SK-N-SH (cell line): Measurements from ENCODE around the gene CSNK2B. TPM values are rescaled to one million over a fixed set of nuclear protein-coding genes. Genes with fewer than 3 reads are reported as not detected.

Experiments used
- CTCF ChIA-PET: fragments of 300-600, 350-600 bp; formaldehyde crosslinking; extraction: SDS; loops from one replicate; lab custom pipeline; 2021; lab: Yijun Ruan, JAX
- POLR2A ChIA-PET: fragments of 350-600 bp; sonication (Branson Sonifier 250); formaldehyde crosslinking; extraction: SDS; loops from one replicate; lab custom pipeline; 2020; ENCODE audit warnings: antibody characterized with exemption, inconsistent platforms; lab: Yijun Ruan, JAX
- DNase-seq: peaks from one replicate; pipeline ENCODE4 v3.0.0; 2012
- H2AFZ ChIP-seq: fragments of 200-600 bp; sonication (generic); 2 replicates; pipeline ENCODE4 v1.8.1; 2016; ENCODE audit warnings: antibody characterized with exemption, mild to moderate bottlenecking, low read depth
- H3F3A ChIP-seq: fragments of 200-600 bp; sonication (generic); replicated peaks from 2 replicates; pipeline ENCODE3; 2016; ENCODE audit warnings: antibody characterized with exemption, mild to moderate bottlenecking; ENCODE audit not compliant: insufficient read depth
- H3K27ac ChIP-seq, 2 experiments: fragments of 200-500 bp in 1 of 2; fragments of 200-600 bp in 1 of 2; sonication (Bioruptor generic) in 1 of 2; sonication (generic), shearing (Covaris generic) in 1 of 2; 2 replicates each; pipeline versions ENCODE4 v1.5.1 to v1.6.1; 2014 to 2016; ENCODE audit warnings: low read depth in 2 of 2, inconsistent platforms in 1 of 2, low read length in 1 of 2, mild to moderate bottlenecking in 1 of 2, mixed read lengths in 1 of 2
- H3K27me3 ChIP-seq: fragments of 200-600 bp; sonication (generic), shearing (Covaris generic); 2 replicates; pipeline ENCODE4 v1.6.1; 2016; ENCODE audit warnings: mixed run types; ENCODE audit not compliant: insufficient read depth
- H3K36me3 ChIP-seq, 2 experiments: fragments of 200-500 bp in 1 of 2; fragments of 200-600 bp in 1 of 2; sonication (Bioruptor generic) in 1 of 2; sonication (generic) in 1 of 2; replicated peaks in 1 of 2; 2 replicates each; pipeline versions ENCODE3 to v1.5.1; 2014 to 2016; ENCODE audit warnings: low read length in 1 of 2, mild to moderate bottlenecking in 1 of 2; ENCODE audit not compliant: insufficient read depth in 2 of 2, control insufficient read depth in 1 of 2
- H3K4me1 ChIP-seq, 2 experiments: fragments of 200-500 bp in 1 of 2; fragments of 200-600 bp in 1 of 2; sonication (Bioruptor generic) in 1 of 2; sonication (generic), shearing (Covaris generic) in 1 of 2; 2 replicates each; pipeline versions ENCODE4 v1.5.1 to v1.6.1; 2014 to 2016; ENCODE audit warnings: low read depth in 1 of 2, low read length in 1 of 2, mixed run types in 1 of 2; ENCODE audit not compliant: insufficient read depth in 2 of 2, control insufficient read depth in 1 of 2
- H3K4me2 ChIP-seq: fragments of 200-600 bp; sonication (generic), shearing (Covaris generic); 2 replicates; pipeline ENCODE4 v1.6.1; 2017; ENCODE audit warnings: mixed run types
- H3K4me3 ChIP-seq, 2 experiments: fragments of 200-500 bp in 1 of 2; fragments of 200-600 bp in 1 of 2; sonication (Bioruptor generic) in 1 of 2; sonication (generic), shearing (Covaris generic) in 1 of 2; 2 replicates each; pipeline versions ENCODE4 v1.5.1 to v1.8.1; 2014 to 2016; ENCODE audit warnings: low read depth in 2 of 2, inconsistent platforms in 1 of 2, low read length in 1 of 2, mild to moderate bottlenecking in 1 of 2, mixed read lengths in 1 of 2, moderate library complexity in 1 of 2
- H3K79me2 ChIP-seq: fragments of 200-600 bp; sonication (generic); 2 replicates; pipeline ENCODE4 v1.8.1; 2017; ENCODE audit warnings: mild to moderate bottlenecking; ENCODE audit not compliant: insufficient read depth
- H3K9ac ChIP-seq: fragments of 200-600 bp; sonication (generic); 2 replicates; pipeline ENCODE4 v1.6.1; 2017; ENCODE audit warnings: mixed run types
- H3K9me2 ChIP-seq: fragments of 200-600 bp; sonication (generic); 2 replicates; pipeline ENCODE4 v1.6.1; 2017; ENCODE audit warnings: mixed run types
- H3K9me3 ChIP-seq: fragments of 200-600 bp; sonication (generic); 2 replicates; pipeline ENCODE4 v1.6.1; 2017; ENCODE audit warnings: mixed run types, mild to moderate bottlenecking, moderate library complexity
- H4K20me1 ChIP-seq: fragments of 200-600 bp; sonication (generic); 2 replicates; pipeline ENCODE4 v1.6.1; 2017; ENCODE audit warnings: mild to moderate bottlenecking, mixed run types; ENCODE audit not compliant: insufficient read depth
- EP300 ChIP-seq, 2 experiments: IDR thresholded peaks; 2 replicates each; pipeline versions ENCODE4 v1.4.0 to v1.6.1; 2012; ENCODE audit warnings: borderline replicate concordance in 1 of 2, low read depth in 1 of 2, low read length in 1 of 2
- EZH2phosphoT487 ChIP-seq: fragments of 200-600 bp; sonication (generic); IDR thresholded peaks from 2 replicates; pipeline ENCODE4 v1.6.1; 2017; ENCODE audit warnings: low read depth, mixed run types, mild to moderate bottlenecking, antibody characterized with exemption, moderate library complexity, borderline replicate concordance
- FOSL2 ChIP-seq: IDR thresholded peaks from 2 replicates; pipeline ENCODE4 v1.4.0; 2012; ENCODE audit warnings: low read depth, mild to moderate bottlenecking, moderate library complexity, borderline replicate concordance
- FOXM1 ChIP-seq: IDR thresholded peaks from 2 replicates; pipeline ENCODE4 v1.4.0; 2012; ENCODE audit warnings: low read depth, mild to moderate bottlenecking
- GABPA ChIP-seq: IDR thresholded peaks from 2 replicates; pipeline ENCODE4 v1.4.0; 2012; ENCODE audit warnings: low read depth, mild to moderate bottlenecking
- GATA2 ChIP-seq: sonication (generic); formaldehyde crosslinking; IDR thresholded peaks from 2 replicates; pipeline ENCODE4 v1.5.0; 2020; ENCODE audit warnings: mild to moderate bottlenecking, missing genetic modification reagents
- MEF2A ChIP-seq: IDR thresholded peaks from 2 replicates; pipeline ENCODE4 v1.4.0; 2012; ENCODE audit warnings: low read depth, borderline replicate concordance
- MXI1 ChIP-seq: IDR thresholded peaks from 2 replicates; pipeline ENCODE4 v1.6.1; 2012; ENCODE audit warnings: mild to moderate bottlenecking, low read depth, low read length, improper control_type of control experiment
- NRF1 ChIP-seq: IDR thresholded peaks from 2 replicates; pipeline ENCODE4 v1.6.1; 2012; ENCODE audit warnings: low read depth, mild to moderate bottlenecking, low read length
- SMC3 ChIP-seq: IDR thresholded peaks from 2 replicates; pipeline ENCODE4 v1.6.1; 2012; ENCODE audit warnings: low read depth, low read length, improper control_type of control experiment
- TCF12 ChIP-seq: IDR thresholded peaks from 2 replicates; pipeline ENCODE4 v1.4.0; 2012
- TEAD4 ChIP-seq: IDR thresholded peaks from 2 replicates; pipeline ENCODE4 v1.4.0; 2012; ENCODE audit warnings: mild to moderate bottlenecking, borderline replicate concordance; ENCODE audit not compliant: insufficient read depth
- YY1 ChIP-seq: IDR thresholded peaks from 2 replicates; pipeline ENCODE4 v1.4.0; 2012; ENCODE audit warnings: low read depth, mild to moderate bottlenecking
- WGBS: methylation state at CpG from one replicate; pipeline ENCODE4 v1.1.6; 2017; ENCODE audit warnings: low lambda C conversion rate; 5-methylcytosine and 5-hydroxymethylcytosine counted together
- polyA plus RNA-seq, 3 experiments: library from polyadenylated mRNA; depleted of rRNA; stranded (reverse); fragments of >200 nt; gene quantifications; 2 replicates each; pipeline ENCODE4 v1.2.3, GENCODE V29; 2012
- TF ChIP-seq, protein P1 (sequence below): IDR thresholded peaks from 2 replicates; pipeline ENCODE4 v1.4.0; 2012; ENCODE audit warnings: low read depth, borderline replicate concordance
- TF ChIP-seq, protein P2 (sequence below): fragments of 150-350 bp; IDR thresholded peaks from 2 replicates; pipeline ENCODE4 v1.6.1; 2017; ENCODE audit warnings: antibody characterized with exemption, low read length, low read depth, borderline replicate concordance
- TF ChIP-seq, protein P3 (sequence below): IDR thresholded peaks from 2 replicates; pipeline ENCODE4; 2012
- TF ChIP-seq, protein P4 (sequence below): IDR thresholded peaks from 2 replicates; pipeline ENCODE4 v1.4.0; 2012; ENCODE audit warnings: low read depth, borderline replicate concordance

The CSNK2B gene
- polyA plus RNA-seq, 1 of the 3 experiments (the other 2 are of a cell fraction), result 101 TPM

DNA sequence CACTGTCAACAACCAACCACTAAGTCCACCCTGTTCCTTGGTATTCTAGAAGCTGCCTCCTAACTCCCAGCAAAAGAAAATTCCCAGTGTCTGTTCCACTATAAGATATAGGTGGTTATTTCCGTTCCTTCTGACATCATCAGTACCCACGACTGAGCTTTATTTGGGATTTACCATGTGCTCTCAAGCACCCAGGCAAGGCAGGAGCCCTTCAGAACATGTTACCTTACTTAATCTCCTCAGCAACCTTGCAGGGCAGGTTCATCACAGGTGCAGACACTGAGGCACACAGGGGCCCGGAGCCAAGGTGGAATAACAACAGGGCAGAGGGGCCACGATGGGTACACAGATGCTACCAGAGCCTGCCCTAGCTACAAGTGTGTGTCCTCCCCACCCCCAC is 26.5 kb downstream of the CSNK2B start:
- Histone ChIP-seq H3F3A (no peaks in the 10 kb centered on the region), H3K4me1 (no peaks in the 10 kb centered on the region), H4K20me1 (no peaks in the 10 kb centered on the region), H3K27ac (no peak overlapping the region), H3K79me2 (no peaks in the 10 kb centered on the region), H3K4me2 (no peak overlapping the region), H3K27me3 (no peaks in the 10 kb centered on the region), H3K36me3 (peaks cover 22 to 53% of the 10 kb centered on the region in 2 experiments), H3K4me3 (no peak overlapping the region), H3K9me3 (no peaks in the 10 kb centered on the region), H2AFZ (no peak overlapping the region), H3K9ac (no peak overlapping the region), H3K9me2 (no peaks in the 10 kb centered on the region)
- ChIA-PET POLR2A (no interaction called here), CTCF (interaction anchor here (1.2 to 4.5 kb wide), 3 partner anchors 12 to 138 kb away, joined by 3 to 29 read pairs (median 8); partner anchors contain the start of gene LY6G5C)
- WGBS, result 93% methylated on average over 4 of the region's 4 CpGs
- no peak for TF ChIP-seq TEAD4
- DNase-seq, result no peak

DNA sequence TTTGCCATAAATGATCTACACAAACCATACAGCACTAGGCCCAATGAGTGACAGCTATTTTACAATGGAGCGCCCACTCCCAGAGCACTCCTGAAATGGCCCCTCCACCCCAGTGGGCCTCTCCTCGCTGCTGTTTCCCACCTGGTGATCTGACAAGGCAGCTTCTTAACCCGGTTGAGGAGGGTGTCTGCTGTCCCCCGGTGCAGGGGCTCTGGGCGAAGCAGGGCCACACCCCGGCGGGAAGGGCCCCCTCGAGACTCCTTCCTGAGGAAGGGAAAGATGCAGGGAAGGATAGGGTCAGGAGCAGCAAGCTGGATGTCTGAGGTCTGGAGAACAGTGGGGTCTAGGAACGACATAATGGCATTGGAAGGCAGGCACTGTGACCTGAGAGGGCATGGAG is 27.0 kb downstream of the CSNK2B start:
- Histone ChIP-seq H3K4me1 (no peaks in the 10 kb centered on the region), H3F3A (no peaks in the 10 kb centered on the region), H2AFZ (no peak overlapping the region), H3K27me3 (no peaks in the 10 kb centered on the region), H3K9ac (no peak overlapping the region), H3K9me3 (no peaks in the 10 kb centered on the region), H3K27ac (no peak overlapping the region), H3K79me2 (no peaks in the 10 kb centered on the region), H4K20me1 (no peaks in the 10 kb centered on the region), H3K36me3 (peaks cover 24 to 49% of the 10 kb centered on the region in 2 experiments), H3K4me3 (no peak overlapping the region), H3K4me2 (no peak overlapping the region), H3K9me2 (no peaks in the 10 kb centered on the region)
- CTCF ChIA-PET, result interaction anchor here (1.0 to 4.5 kb wide), 4 partner anchors 8 to 137 kb away, joined by 3 to 29 read pairs (median 6); partner anchors contain the start of gene LY6G5C
- POLR2A ChIA-PET, result no interaction called here
- 95% methylated on average over 9 of the region's 9 CpGs for WGBS
- no peak for DNase-seq
- no peak for TF ChIP-seq FOSL2
- TF ChIP-seq GATA2 (CRISPR knock-in tag), result no peak
- TF ChIP-seq SMC3, result no peak
- TF ChIP-seq TCF12, result no peak
- TF ChIP-seq, protein P1, sequence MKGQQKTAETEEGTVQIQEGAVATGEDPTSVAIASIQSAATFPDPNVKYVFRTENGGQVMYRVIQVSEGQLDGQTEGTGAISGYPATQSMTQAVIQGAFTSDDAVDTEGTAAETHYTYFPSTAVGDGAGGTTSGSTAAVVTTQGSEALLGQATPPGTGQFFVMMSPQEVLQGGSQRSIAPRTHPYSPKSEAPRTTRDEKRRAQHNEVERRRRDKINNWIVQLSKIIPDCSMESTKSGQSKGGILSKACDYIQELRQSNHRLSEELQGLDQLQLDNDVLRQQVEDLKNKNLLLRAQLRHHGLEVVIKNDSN, result no peak
- TF ChIP-seq EP300 (IDR thresholded peaks at IDR 0.05; ENCODE audit: borderline replicate concordance in 1 of 2, low read depth in 1 of 2, low read length in 1 of 2), result no peak
- no peak for TF ChIP-seq EZH2phosphoT487
- no peak for TF ChIP-seq NRF1
- no peak for TF ChIP-seq YY1

DNA sequence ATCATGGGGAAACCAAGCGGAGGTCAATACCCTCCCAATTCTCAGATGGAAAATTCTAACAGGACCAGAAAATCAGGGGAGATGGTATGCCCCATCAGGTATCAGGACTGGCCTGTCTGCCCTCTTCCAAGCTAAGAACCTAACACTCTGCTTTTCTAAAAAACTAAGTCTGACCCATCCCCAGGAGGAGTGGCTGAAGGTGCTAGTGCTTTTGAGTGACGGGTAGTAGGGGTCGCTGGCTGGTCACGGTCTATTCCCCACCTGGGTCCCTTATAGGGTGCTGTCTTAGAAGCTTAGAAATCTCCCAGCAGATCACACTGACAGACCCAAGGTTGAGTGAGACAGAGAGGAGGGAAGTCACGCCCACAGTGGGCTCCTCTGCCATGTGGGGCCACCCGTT is 27.7 kb downstream of the CSNK2B start:
- Histone ChIP-seq H3K4me2 (no peak overlapping the region), H3K4me3 (no peak overlapping the region), H3K9me2 (no peaks in the 10 kb centered on the region), H3K79me2 (no peaks in the 10 kb centered on the region), H2AFZ (no peak overlapping the region), H3K9ac (no peak overlapping the region), H3K36me3 (peaks cover 27 to 43% of the 10 kb centered on the region in 2 experiments), H3K4me1 (no peaks in the 10 kb centered on the region), H3K27ac (no peak overlapping the region), H4K20me1 (no peaks in the 10 kb centered on the region), H3K27me3 (no peaks in the 10 kb centered on the region), H3F3A (no peaks in the 10 kb centered on the region), H3K9me3 (no peaks in the 10 kb centered on the region)
- ChIA-PET CTCF (interaction anchor here (0.6 to 4.5 kb wide), 7 partner anchors 9 to 147 kb away, joined by 3 to 29 read pairs (median 3); partner anchors contain the start of genes ATP6V1G2 and LY6G5C), POLR2A (no interaction called here)
- no peak for DNase-seq
- WGBS, result 94% methylated on average over 5 of the region's 6 CpGs
- TF ChIP-seq FOXM1 (no peak), MXI1 (no peak), GATA2 (CRISPR knock-in tag) (no peak), EP300 (IDR thresholded peaks at IDR 0.05; ENCODE audit: borderline replicate concordance in 1 of 2, low read depth in 1 of 2, low read length in 1 of 2) (no peak), GABPA (no peak), YY1 (no peak), MEF2A (no peak), TCF12 (no peak)
- TF ChIP-seq, protein P2, sequence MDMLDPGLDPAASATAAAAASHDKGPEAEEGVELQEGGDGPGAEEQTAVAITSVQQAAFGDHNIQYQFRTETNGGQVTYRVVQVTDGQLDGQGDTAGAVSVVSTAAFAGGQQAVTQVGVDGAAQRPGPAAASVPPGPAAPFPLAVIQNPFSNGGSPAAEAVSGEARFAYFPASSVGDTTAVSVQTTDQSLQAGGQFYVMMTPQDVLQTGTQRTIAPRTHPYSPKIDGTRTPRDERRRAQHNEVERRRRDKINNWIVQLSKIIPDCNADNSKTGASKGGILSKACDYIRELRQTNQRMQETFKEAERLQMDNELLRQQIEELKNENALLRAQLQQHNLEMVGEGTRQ, result no peak
- TF ChIP-seq, protein P3, sequence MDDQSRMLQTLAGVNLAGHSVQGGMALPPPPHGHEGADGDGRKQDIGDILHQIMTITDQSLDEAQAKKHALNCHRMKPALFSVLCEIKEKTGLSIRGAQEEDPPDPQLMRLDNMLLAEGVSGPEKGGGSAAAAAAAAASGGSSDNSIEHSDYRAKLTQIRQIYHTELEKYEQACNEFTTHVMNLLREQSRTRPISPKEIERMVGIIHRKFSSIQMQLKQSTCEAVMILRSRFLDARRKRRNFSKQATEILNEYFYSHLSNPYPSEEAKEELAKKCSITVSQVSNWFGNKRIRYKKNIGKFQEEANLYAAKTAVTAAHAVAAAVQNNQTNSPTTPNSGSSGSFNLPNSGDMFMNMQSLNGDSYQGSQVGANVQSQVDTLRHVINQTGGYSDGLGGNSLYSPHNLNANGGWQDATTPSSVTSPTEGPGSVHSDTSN, result no peak
- TF ChIP-seq, protein P4, sequence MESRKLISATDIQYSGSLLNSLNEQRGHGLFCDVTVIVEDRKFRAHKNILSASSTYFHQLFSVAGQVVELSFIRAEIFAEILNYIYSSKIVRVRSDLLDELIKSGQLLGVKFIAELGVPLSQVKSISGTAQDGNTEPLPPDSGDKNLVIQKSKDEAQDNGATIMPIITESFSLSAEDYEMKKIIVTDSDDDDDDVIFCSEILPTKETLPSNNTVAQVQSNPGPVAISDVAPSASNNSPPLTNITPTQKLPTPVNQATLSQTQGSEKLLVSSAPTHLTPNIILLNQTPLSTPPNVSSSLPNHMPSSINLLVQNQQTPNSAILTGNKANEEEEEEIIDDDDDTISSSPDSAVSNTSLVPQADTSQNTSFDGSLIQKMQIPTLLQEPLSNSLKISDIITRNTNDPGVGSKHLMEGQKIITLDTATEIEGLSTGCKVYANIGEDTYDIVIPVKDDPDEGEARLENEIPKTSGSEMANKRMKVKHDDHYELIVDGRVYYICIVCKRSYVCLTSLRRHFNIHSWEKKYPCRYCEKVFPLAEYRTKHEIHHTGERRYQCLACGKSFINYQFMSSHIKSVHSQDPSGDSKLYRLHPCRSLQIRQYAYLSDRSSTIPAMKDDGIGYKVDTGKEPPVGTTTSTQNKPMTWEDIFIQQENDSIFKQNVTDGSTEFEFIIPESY, result no peak
